DLD1 (cell line): Measurements from ENCODE around the gene ATP2A2.

Experiments used
- in situ Hi-C: cut with HindIII; loops from 2 replicates; pipeline ENCODE4 v1.10.0; 2017; ENCODE audit warnings: low sequenced_read_pairs

ATP2A2 gene

GRCh38 chr12:110258466-110258865, 22.6 kb upstream of the ATP2A2 start:
- in situ Hi-C loops: no loop called here

- in situ Hi-C loops: no loop called here
These were observed 18.3 kb upstream of the ATP2A2 start for GRCh38 chr12:110262442-110263388.

GRCh38 chr12:110266381-110266960, 14.6 kb upstream of the ATP2A2 start:
- in situ Hi-C loops: no loop called here

- in situ Hi-C loops: no loop called here
These were observed 13.9 kb upstream of the ATP2A2 start for GRCh38 chr12:110266980-110267620.

GRCh38 chr12:110269622-110270124, 11.4 kb upstream of the ATP2A2 start:
- in situ Hi-C loops: no loop called here

- in situ Hi-C loops: no loop called here
These were observed 10.7 kb upstream of the ATP2A2 start for GRCh38 chr12:110270125-110270962.

- in situ Hi-C loops: no loop called here
These were observed 10.0 kb upstream of the ATP2A2 start for GRCh38 chr12:110271015-110271414.

GRCh38 chr12:110277530-110278254, 3.4 kb upstream of the ATP2A2 start:
- in situ Hi-C loops: no loop called here

- in situ Hi-C loops: no loop called here
These were observed 2.9 kb upstream of the ATP2A2 start for GRCh38 chr12:110278255-110278536.

GRCh38 chr12:110279566-110280375, 1.3 kb upstream of the ATP2A2 start:
- in situ Hi-C loops: no loop called here

- in situ Hi-C loops: no loop called here
These were observed 662 bp upstream of the ATP2A2 start for GRCh38 chr12:110280392-110280778.

- in situ Hi-C loops: no loop called here
These were observed 677 bp downstream of the ATP2A2 start for GRCh38 chr12:110281549-110282299.

GRCh38 chr12:110282300-110282860, 1.3 kb downstream of the ATP2A2 start:
- in situ Hi-C loops: no loop called here

GRCh38 chr12:110282956-110283817, 2.1 kb downstream of the ATP2A2 start:
- in situ Hi-C loops: no loop called here

- in situ Hi-C loops: no loop called here
These were observed 3.5 kb downstream of the ATP2A2 start for GRCh38 chr12:110284597-110284996.

- in situ Hi-C loops: no loop called here
These were observed 5.6 kb downstream of the ATP2A2 start for GRCh38 chr12:110286623-110287022.

GRCh38 chr12:110287986-110288385, 6.9 kb downstream of the ATP2A2 start:
- in situ Hi-C loops: no loop called here
